ENCODE measurements around the gene ISM1.

ISM1 gene

GRCh38 chr20:13260650-13261279, 39.7 kb downstream of the ISM1 start:
- DNase-seq = no peak

DNA sequence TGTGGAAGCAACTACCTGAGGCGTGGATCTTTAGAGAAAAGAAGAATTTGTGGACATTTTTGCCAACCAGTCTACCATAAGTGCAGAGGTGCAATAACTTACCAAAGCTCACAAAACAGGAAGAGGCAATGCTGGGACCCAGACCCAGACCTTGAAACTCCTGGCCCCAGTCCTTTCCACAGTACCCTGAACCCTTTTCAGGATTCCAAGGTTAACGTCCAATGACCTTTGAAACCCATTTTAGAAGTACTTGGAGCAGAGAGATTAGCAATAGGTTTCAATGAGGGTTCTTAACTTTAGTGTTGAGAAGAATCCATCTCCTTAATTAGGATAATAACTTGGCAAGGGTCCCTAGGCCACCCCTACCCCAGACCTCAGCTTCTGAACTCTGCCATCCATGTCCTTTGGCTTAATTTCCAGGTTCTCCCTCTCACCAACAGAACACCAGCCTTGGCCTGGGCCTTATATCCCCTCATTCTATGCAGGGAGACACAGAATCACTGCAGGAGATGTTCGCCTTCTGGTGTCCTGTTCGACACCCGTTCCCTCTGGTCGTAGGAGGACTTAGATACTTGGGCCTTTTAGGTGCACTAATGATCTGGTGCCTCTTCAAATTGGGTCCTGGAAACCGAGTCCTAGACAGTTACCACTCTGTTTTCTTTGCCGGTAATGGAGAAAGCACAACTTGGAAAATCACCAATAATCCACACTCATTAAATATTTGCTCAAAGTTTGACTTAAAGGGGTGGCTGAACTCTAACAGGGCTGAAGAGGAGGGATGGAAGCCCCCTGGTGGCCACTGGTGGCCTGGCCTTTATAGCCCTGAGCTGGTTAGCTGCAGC, 40.6 kb downstream of the ISM1 start:
- DNase-seq = no peak

DNA sequence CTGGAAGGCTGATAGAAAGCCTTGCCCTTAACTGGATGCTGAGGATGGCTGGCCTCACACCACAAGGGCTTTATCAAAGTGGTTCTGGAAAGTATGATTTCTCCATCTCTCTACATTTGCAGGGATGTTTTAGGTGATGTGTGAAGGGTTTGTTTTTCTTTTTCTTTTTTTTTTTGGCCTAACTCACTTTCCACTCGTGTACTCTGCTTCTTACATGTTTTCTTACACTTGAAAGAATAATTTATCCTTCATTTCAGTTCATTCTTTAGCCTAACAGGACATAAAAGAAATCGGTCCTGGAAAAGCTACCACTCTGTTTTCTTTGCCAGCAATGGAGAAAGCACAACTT, 41.2 kb downstream of the ISM1 start:
- no peak for DNase-seq

DNA sequence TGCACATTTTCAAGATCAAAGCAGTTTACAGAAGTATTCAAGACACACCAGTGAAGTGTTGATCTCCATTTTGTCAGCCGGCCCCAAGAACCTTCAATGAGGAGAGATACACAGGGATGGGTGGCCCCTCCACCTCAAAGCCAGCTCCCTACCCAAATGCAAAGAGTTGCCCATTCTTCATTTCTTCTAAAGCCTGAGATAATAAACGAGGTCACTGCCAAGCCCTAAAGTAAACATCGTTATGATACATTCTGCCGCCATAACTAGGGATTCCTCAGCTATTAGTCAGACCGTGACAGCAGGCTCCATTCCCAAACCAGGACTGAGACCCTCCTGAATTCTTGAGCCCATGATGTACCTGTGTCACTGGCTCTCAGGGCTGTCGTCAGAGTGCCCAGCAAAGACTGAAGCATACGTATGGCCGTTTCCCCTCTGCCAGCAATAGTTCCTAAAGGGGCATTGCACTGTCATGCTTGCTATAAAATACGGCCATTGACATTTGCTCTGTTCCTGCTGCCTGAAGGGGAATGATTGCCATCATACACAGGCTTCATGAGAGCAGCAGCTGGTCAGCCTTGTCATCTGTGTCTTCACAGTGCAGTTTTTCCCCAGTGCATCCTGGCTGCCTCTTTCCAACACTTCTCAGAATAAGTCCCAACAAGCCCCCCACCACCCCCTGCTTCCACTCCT, 41.7 kb downstream of the ISM1 start:
- no peak for DNase-seq

DNA sequence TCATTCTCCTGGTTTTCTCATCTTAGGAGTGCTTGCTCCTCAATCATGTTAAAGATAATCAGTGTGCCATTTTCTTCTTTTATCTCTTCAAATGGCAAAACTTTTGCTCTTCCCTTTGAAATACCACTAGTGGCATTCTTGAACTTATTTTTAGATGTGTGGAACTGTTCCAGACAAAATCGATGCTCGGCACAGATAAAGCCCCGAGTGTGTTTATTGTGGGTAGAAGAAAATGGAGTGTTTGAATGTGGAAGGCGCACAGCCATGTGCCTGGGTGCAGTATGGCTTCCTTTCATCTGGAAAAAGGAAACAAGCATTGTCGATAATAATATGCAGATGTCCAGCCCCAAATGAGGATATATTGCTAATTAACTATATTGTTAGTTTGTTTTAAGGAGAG, 42.4 kb downstream of the ISM1 start:
- no peak for DNase-seq

DNA sequence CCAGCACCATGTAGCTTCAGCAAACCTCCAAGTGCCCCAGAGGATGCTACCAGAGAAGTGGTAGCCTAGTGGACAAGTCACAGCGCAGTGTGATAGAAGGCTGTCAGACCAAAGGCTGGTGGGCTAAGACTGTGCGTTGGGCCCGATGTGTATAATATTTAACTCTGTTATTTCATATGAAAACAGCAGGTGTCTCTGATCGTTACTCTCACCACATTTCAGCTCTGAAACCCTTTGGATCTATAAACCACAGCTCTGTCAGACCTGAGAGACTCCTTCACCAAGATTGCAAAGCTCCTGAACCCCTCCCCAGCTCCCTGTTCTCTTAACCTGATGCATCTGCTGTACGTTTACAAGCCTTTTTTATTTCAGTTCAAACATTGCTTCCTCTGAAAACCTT, 43.8 kb downstream of the ISM1 start:
- no peak for DNase-seq

DNA sequence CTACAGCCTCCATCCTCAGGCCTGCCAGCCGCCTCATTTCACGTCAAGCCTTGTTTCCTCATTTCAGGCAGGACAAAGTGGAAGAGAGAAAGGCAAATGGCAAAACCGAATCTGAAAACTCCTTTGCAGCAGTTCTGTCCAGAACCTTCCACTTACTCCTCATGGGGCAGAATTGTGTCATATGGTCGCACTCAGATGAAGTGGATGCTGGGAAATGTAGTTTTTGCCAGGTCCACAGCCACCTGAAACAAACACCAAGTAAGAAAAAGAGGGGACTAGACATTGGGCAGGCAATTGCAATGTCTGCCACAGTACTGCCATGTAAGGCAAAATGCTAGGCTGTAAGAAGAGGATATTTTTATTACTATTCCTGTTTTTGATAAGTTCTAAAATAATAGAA, 44.9 kb downstream of the ISM1 start:
- no peak for DNase-seq

DNA sequence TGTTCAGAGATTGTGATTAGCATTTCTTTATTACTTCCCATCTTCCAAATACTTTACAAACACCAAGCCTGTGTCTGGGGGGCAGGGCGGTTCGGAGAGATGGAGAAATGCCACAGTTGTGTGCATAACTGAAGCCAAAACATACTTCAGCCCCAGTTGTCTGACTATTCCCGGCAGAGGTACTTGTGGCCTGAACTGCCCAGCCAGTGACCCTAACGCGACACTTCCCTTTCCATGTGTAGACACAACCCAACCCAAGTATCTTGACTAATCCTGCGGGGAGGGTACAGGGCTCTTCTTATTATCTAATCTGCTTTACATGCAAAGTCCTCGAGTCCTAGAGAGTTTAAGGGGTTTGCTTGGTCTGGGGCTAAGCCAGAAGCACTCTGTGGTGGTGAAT, 46.2 kb downstream of the ISM1 start:
- no peak for DNase-seq

GRCh38 chr20:13268953-13269352, 47.9 kb downstream of the ISM1 start:
- DNase-seq = no peak

- DNase-seq = no peak
These were observed 49.1 kb downstream of the ISM1 start for GRCh38 chr20:13270211-13270610.

GRCh38 chr20:13271098-13271497, 50.0 kb downstream of the ISM1 start:
- DNase-seq = no peak

GRCh38 chr20:13271977-13272975, 51.2 kb downstream of the ISM1 start:
- no peak for DNase-seq

- DNase-seq = peak; percentile 67
These were observed 53.3 kb downstream of the ISM1 start for GRCh38 chr20:13274275-13274861.

DNA sequence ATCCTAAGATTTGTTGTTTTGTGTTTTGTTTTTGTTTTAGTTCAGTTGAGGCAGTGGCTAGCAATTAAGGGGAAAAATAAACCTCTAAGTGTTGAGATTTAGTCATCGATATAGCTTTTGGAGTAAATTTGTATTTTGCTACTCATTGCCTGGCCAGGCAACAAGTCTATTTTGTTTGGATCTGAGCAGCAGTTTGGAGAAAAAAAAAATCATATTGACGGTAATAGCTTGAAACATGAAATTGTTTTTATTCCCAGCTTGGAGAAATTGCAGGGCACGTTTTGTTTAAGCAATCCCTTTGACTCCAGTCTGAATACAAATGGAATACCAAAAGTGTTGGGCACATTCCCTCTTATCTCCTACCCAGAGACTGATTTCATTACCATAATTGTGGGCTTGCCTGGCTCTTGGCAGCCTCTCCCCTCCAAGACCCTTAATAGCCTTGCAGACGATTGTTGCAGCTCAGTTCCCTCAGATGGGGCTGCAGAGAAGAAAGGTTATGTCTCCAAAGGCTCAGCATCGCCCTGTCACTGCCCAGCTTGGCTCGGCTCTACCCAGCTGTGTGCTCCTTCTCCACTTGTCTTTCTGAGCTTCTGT, 56.0 kb downstream of the ISM1 start:
- no peak for DNase-seq

GRCh38 chr20:13277663-13278295, 56.7 kb downstream of the ISM1 start:
- DNase-seq = no peak

GRCh38 chr20:13278812-13279570, 57.9 kb downstream of the ISM1 start:
- no peak for DNase-seq

- DNase-seq = no peak
These were observed 59.7 kb downstream of the ISM1 start for GRCh38 chr20:13280609-13281324.

- DNase-seq = no peak
These were observed 63.1 kb downstream of the ISM1 start for GRCh38 chr20:13283869-13284829.

GRCh38 chr20:13284830-13285229, 63.8 kb downstream of the ISM1 start:
- DNase-seq = no peak

Data from left hindlimb (tissue), 1 donor.